Adrenal gland (tissue), 12 donors: ENCODE measurements around the gene MRPS10. TPM values are rescaled to one million over a fixed set of nuclear protein-coding genes. Genes with fewer than 3 reads are reported as not detected.

Experiments used
- DNase-seq, 7 donors: peaks; one replicate each; pipeline ENCODE4 v3.0.0-alpha.2; 2019 to 2020
- H3K27ac ChIP-seq, 5 donors: fragments of 200-600 bp; sonication (generic) in 4 of 5; 1 replicate in 3 of 5; 2 replicates in 2 of 5; pipeline versions ENCODE4 v1.5.1 to v1.8.0; 2016 to 2020; ENCODE audit warnings: mild to moderate bottlenecking in 1 of 5
- H3K27me3 ChIP-seq: fragments of 200-600 bp; 2 replicates; pipeline ENCODE4 v1.8.0; 2021
- H3K36me3 ChIP-seq, 2 donors: fragments of 200-600 bp; replicated peaks in 1 of 2; 1 replicate in 1 of 2; 2 replicates in 1 of 2; pipeline versions ENCODE4 v1.5.1 to v1.8.0; 2018 to 2022
- H3K4me1 ChIP-seq, 2 donors: fragments of 200-600 bp; replicated peaks in 1 of 2; 1 replicate in 1 of 2; 2 replicates in 1 of 2; pipeline versions ENCODE4 v1.5.1 to v1.8.0; 2018 to 2021
- H3K4me3 ChIP-seq, 4 donors: fragments of 200-600 bp; sonication (generic) in 3 of 4; one replicate each; pipeline ENCODE4 v1.5.1; 2016 to 2018
- H3K9me3 ChIP-seq, 3 donors: fragments of 200-600 bp; sonication (generic) in 1 of 3; replicated peaks in 1 of 3; 1 replicate in 2 of 3; 2 replicates in 1 of 3; pipeline versions ENCODE4 v1.5.1 to v1.8.0; 2016 to 2021
- CTCF ChIP-seq, 6 experiments: fragments of 450-650 bp in 4 of 6; fragments of 200-600 bp in 2 of 6; sonication (generic) in 1 of 6; IDR thresholded peaks; 1 replicate in 5 of 6; 2 replicates in 1 of 6; pipeline versions ENCODE4 v1.5.1 to v1.8.0; 2016 to 2021; ENCODE audit warnings: antibody characterized with exemption in 6 of 6, mild to moderate bottlenecking in 2 of 6, moderate library complexity in 1 of 6
- POLR2A ChIP-seq, 2 donors: fragments of 450-650 bp; IDR thresholded peaks; one replicate each; pipeline ENCODE4 v1.6.1; 2017; ENCODE audit warnings: antibody characterized with exemption in 2 of 2, mild to moderate bottlenecking in 2 of 2, moderate library complexity in 1 of 2
- WGBS, 4 donors: extraction: QIAGEN DNeasy Blood & Tissue Kit in 2 of 4; methylation state at CpG; one replicate each; pipeline versions ENCODE4 v1.1.5 to v1.1.7; 2013 to 2017; 5-methylcytosine and 5-hydroxymethylcytosine counted together
- intact Hi-C, 2 donors: fragments of 100-400 bp; cut with DNase I; formaldehyde crosslinking; loops; one replicate each; pipeline versions ENCODE4 v1.14.1 to v1.15.0; 2022 to 2023
- polyA plus RNA-seq, 3 donors: library from polyadenylated mRNA; stranded (reverse); fragments of 200-250 nt in 2 of 3; fragments of 350-450 nt in 1 of 3; fragmentation: Illumina TruSeq in 1 of 3; extraction: RNeasy Lipid Tissue Mini Kit (QIAGEN cat#74804) in 1 of 3; gene quantifications; one replicate each; pipeline ENCODE4 v1.2.3, GENCODE V29; 2013 to 2014
- total RNA-seq, 9 donors: library from RNA; depleted of rRNA in 4 of 9; stranded (reverse); fragments of >200 nt in 4 of 9; fragments of 120-200 nt in 1 of 9; fragmentation: NEBNext Ultra II Directional in 1 of 9; extraction: Animal tissue kit (Norgen Biotek cat#: 25700) in 1 of 9; gene quantifications; one replicate each; pipeline versions ENCODE4 v1.1.0 to v1.2.4, GENCODE V29; 2013 to 2023
- donor health status: healthy with polysubstance abuse.
- donor health status: Bipolar disorder and iron deficiency.
- donor health status: DM: yes; HTN: yes; CAD: no.
- donor health status: DM: no; HTN: no; CAD: no.
- donor health status: DM: no; HTN: no; CAD: no.
- donor health status: DM: yes; HTN: yes; CAD: no.

MRPS10 gene
- total and polyA plus RNA-seq, 12 donors = 14.7 to 67.4 (median 34.0) TPM

GRCh38 chr6:42236030-42236429 lies 18.4 kb upstream of the MRPS10 start:
- no peak overlapping the region for H3K4me3 ChIP-seq
- TF ChIP-seq CTCF (IDR thresholded peaks at IDR 0.05) (no peak), POLR2A (IDR thresholded peaks at IDR 0.05) (no peak)
- intact Hi-C loops = no loop called here
- H3K9me3 ChIP-seq = no peaks in the 10 kb centered on the region
- WGBS, 4 donors = 90 to 95% (median 92%) methylated on average over 9 of the region's 9 CpGs
- peaks cover 4 to 33% of the 10 kb centered on the region in 2 donors for H3K4me1 ChIP-seq
- no peaks in the 10 kb centered on the region for H3K27me3 ChIP-seq
- H3K36me3 ChIP-seq = peaks cover 0 to 3% of the 10 kb centered on the region in 2 donors
- peak overlapping the region in 1 of 5 donors; percentile 64 for H3K27ac ChIP-seq
- DNase-seq = no peak

- DNase-seq = no peak
- Histone ChIP-seq H3K27me3 (no peaks in the 10 kb centered on the region), H3K27ac (no peak overlapping the region), H3K4me3 (no peak overlapping the region), H3K9me3 (no peaks in the 10 kb centered on the region), H3K4me1 (peaks cover 1 to 15% of the 10 kb centered on the region in 2 donors), H3K36me3 (peaks cover 0 to 9% of the 10 kb centered on the region in 2 donors)
- intact Hi-C loops = no loop called here
- TF ChIP-seq POLR2A (IDR thresholded peaks at IDR 0.05) = no peak
- TF ChIP-seq CTCF (IDR thresholded peaks at IDR 0.05) = no peak
- 90 to 97% (median 94%) methylated on average over 3 of the region's 3 CpGs for WGBS, 4 donors
Measured at GRCh38 chr6:42232035-42232434, 14.4 kb upstream of the MRPS10 start.

- Histone ChIP-seq H3K36me3 (peaks cover 0 to 9% of the 10 kb centered on the region in 2 donors), H3K27ac (no peak overlapping the region), H3K9me3 (no peaks in the 10 kb centered on the region), H3K4me3 (no peak overlapping the region), H3K27me3 (no peaks in the 10 kb centered on the region), H3K4me1 (peaks cover 0 to 21% of the 10 kb centered on the region in 2 donors)
- 66 to 79% (median 74%) methylated on average over 7 to 8 of the region's 8 CpGs for WGBS, 4 donors
- peak in 4 of 7 donors; percentile 32 to 50 (median 39) for DNase-seq
- TF ChIP-seq CTCF (IDR thresholded peaks at IDR 0.05) (peak in 1 of 6 experiments; percentile 15), POLR2A (IDR thresholded peaks at IDR 0.05) (no peak)
- intact Hi-C loops = no loop called here
Measured at GRCh38 chr6:42230345-42231321, 13.0 kb upstream of the MRPS10 start.

- H3K36me3 ChIP-seq = peaks cover 0 to 9% of the 10 kb centered on the region in 2 donors
- no peak overlapping the region for H3K27ac ChIP-seq
- H3K27me3 ChIP-seq = no peaks in the 10 kb centered on the region
- intact Hi-C loops = no loop called here
- no peak for DNase-seq
- 66 to 79% (median 71%) methylated on average over 6 of the region's 6 CpGs for WGBS, 4 donors
- TF ChIP-seq CTCF (IDR thresholded peaks at IDR 0.05) = no peak
- no peak for TF ChIP-seq POLR2A (IDR thresholded peaks at IDR 0.05)
- peaks cover 0 to 21% of the 10 kb centered on the region in 2 donors for H3K4me1 ChIP-seq
- H3K9me3 ChIP-seq = no peaks in the 10 kb centered on the region
- no peak overlapping the region for H3K4me3 ChIP-seq
Measured at GRCh38 chr6:42229506-42230119, 12.0 kb upstream of the MRPS10 start.
